RWPE2 (cell line): Measurements from ENCODE around the gene HSD17B8.

Source experiments
- ATAC-seq: fragments of 200-7000 bp; cut with Tn5 transposase; 3 replicates; pipeline ENCODE4 v1.9.1; 2021; ENCODE audit warnings: low read depth
- DNase-seq: peaks from one replicate; pipeline ENCODE4 v3.0.0-alpha.2; 2020; ENCODE audit warnings: low spot score
- H3K27ac ChIP-seq: fragments of 450-650 bp; 2 replicates; pipeline ENCODE4 v1.5.1; 2017; ENCODE audit warnings: mild to moderate bottlenecking; ENCODE audit not compliant: poor library complexity, severe bottlenecking
- H3K27me3 ChIP-seq: fragments of 250-450 bp; sonication (Bioruptor Pico); 2 replicates; pipeline ENCODE4 v1.5.1; 2021; ENCODE audit warnings: mild to moderate bottlenecking, moderate library complexity; ENCODE audit not compliant: insufficient read depth, poor library complexity, severe bottlenecking
- H3K36me3 ChIP-seq: fragments of 250-450 bp; sonication (Bioruptor Pico); 2 replicates; pipeline ENCODE4 v1.5.1; 2020; ENCODE audit warnings: low read depth, mild to moderate bottlenecking, moderate library complexity
- H3K4me1 ChIP-seq: fragments of 250-450 bp; sonication (Bioruptor Pico); 2 replicates; pipeline ENCODE4 v1.5.1; 2021; ENCODE audit warnings: mild to moderate bottlenecking, moderate library complexity; ENCODE audit not compliant: insufficient read depth, poor library complexity, severe bottlenecking
- H3K4me3 ChIP-seq: fragments of 250-450 bp; sonication (Bioruptor Pico); 2 replicates; pipeline ENCODE4 v1.5.1; 2021; ENCODE audit warnings: mild to moderate bottlenecking, moderate library complexity; ENCODE audit not compliant: severe bottlenecking
- H3K9me3 ChIP-seq: fragments of 250-450 bp; sonication (Bioruptor Pico); 2 replicates; pipeline ENCODE4 v1.5.1; 2021; ENCODE audit warnings: mild to moderate bottlenecking, moderate library complexity; ENCODE audit not compliant: severe bottlenecking
- TF ChIP-seq, protein P1 (sequence below): fragments of 450-650 bp; IDR thresholded peaks from one replicate; pipeline ENCODE4 v1.5.1; 2017; ENCODE audit warnings: mild to moderate bottlenecking, moderate library complexity; ENCODE audit not compliant: poor library complexity, severe bottlenecking

HSD17B8 gene

DNA sequence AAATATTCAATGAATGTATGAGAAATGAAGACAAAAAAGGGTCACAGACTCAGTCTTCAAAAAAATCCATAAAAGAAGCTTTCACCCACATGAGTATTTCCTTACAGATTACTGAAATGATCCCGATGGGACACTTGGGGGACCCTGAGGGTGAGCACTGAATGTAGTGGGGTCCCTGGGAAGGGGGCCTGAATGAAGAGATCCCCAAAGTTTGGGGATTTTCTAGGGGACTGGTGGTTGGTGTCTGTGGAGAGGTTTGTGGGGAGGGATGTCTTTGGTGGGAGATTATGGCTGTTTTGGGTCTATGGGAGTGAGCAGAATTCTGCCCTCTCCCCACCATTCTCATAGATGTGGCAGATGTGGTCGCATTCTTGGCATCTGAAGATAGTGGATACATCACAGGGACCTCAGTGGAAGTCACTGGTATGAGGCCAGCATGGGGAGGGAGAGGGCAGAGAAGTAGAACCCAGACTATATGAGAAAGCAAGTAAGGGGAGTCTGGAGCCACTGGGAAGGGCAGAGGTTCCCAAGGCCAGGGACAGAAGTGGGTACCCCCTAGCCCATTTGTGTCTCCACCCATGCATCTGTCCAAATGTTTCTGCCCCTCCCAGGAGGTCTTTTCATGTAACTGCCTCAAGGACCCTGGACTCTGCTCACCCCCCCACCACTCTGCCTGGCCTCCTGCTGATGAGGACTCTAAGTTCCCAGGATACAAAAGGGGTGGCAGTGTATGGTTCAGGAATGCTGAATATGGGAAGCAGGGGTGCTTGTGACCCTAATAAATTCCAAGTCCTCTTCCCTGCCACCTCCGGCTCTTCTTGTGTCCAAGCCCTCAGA, 1.8 kb downstream of the HSD17B8 start:
- H3K36me3 ChIP-seq: peaks cover 48% of the 10 kb centered on the region
- H3K27ac ChIP-seq: peak overlapping the region; percentile 87
- no peak for ATAC-seq

DNA sequence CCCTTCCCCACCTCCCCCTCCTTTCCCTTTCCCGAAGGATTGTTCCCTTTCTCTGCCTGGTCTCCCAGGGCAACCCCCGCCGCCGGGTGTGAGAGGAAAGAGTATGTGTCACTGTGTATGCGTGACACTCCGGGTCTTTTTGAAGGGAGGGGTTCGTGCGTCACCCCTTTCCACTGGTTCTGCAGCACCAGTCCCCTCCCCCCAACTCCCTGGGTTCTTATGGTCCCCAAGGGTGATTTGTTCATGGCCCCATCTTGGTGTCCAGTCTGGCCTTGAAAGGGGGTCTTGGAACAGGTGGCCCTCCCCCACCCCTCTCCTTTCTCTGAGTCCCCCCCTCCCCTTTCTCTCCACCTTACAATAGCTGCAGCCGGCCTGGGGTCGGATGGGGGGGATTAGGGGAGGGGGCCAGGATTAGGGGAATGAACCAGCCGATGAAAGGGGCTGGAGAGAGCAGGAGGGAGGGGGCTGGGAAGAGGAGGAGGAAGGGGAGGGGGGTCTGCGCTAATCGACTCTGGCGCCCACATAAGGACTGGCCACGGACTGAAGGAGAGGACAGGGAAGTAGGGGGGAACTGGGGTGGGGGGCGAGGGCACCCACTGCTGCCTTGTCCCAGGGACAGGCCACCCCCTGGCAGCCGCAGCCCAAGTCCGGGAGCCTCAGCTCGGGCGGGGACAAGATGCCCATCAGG, 2.6 kb downstream of the HSD17B8 start:
- peak overlapping the region; percentile 73 for H3K4me3 ChIP-seq
- no peaks in the 10 kb centered on the region for H3K9me3 ChIP-seq
- no peak for ATAC-seq
- H3K27me3 ChIP-seq: no peaks in the 10 kb centered on the region
- TF ChIP-seq, protein P1, sequence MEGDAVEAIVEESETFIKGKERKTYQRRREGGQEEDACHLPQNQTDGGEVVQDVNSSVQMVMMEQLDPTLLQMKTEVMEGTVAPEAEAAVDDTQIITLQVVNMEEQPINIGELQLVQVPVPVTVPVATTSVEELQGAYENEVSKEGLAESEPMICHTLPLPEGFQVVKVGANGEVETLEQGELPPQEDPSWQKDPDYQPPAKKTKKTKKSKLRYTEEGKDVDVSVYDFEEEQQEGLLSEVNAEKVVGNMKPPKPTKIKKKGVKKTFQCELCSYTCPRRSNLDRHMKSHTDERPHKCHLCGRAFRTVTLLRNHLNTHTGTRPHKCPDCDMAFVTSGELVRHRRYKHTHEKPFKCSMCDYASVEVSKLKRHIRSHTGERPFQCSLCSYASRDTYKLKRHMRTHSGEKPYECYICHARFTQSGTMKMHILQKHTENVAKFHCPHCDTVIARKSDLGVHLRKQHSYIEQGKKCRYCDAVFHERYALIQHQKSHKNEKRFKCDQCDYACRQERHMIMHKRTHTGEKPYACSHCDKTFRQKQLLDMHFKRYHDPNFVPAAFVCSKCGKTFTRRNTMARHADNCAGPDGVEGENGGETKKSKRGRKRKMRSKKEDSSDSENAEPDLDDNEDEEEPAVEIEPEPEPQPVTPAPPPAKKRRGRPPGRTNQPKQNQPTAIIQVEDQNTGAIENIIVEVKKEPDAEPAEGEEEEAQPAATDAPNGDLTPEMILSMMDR: no peak
- peaks cover 40% of the 10 kb centered on the region for H3K36me3 ChIP-seq
- DNase-seq: peak; percentile 73
- H3K4me1 ChIP-seq: peaks cover 23% of the 10 kb centered on the region
- H3K27ac ChIP-seq: peak overlapping the region; percentile 87

More for the DNA sequence above, 1.8 kb downstream of the HSD17B8 start:
- H3K4me3 ChIP-seq: no peak overlapping the region
- TF ChIP-seq, protein P1: no peak
- no peaks in the 10 kb centered on the region for H3K9me3 ChIP-seq
- H3K27me3 ChIP-seq: no peaks in the 10 kb centered on the region
- peaks cover 27% of the 10 kb centered on the region for H3K4me1 ChIP-seq
- no peak for DNase-seq

DNA sequence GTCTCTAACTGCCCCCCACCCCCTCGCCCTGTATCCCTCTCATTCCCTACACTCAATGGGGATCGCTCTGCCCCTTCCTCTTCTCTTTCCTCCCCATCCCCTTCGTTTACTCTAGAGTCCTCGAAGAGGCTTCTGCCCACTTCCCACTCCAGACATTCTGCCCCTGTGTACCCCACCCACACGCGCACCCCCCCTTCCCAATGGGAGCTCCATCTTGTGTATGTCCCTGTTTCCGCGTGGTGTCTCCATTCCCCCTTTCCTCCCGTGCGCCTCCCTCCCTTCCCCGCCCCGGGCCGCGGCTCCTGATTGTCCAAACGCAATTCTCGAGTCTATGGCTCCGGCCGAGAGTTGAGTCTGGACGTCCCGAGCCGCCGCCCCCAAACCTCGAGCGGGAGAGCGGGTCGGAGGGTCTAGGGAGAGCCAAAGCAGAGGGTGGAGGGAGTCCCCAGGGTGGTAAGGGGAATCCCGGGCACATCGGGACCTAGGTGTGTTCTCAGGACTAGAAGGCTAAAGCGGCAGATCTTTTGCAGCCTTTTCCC, 3.2 kb downstream of the HSD17B8 start:
- Histone ChIP-seq H3K27ac (peak overlapping the region; percentile 87), H3K36me3 (peaks cover 34% of the 10 kb centered on the region), H3K4me3 (peak overlapping the region; percentile 73), H3K4me1 (peaks cover 23% of the 10 kb centered on the region), H3K27me3 (no peaks in the 10 kb centered on the region), H3K9me3 (no peaks in the 10 kb centered on the region)
- TF ChIP-seq, protein P1: no peak
- peak; percentile 4; the same call in 2 of the 3 replicates for ATAC-seq
- no peak for DNase-seq

DNA sequence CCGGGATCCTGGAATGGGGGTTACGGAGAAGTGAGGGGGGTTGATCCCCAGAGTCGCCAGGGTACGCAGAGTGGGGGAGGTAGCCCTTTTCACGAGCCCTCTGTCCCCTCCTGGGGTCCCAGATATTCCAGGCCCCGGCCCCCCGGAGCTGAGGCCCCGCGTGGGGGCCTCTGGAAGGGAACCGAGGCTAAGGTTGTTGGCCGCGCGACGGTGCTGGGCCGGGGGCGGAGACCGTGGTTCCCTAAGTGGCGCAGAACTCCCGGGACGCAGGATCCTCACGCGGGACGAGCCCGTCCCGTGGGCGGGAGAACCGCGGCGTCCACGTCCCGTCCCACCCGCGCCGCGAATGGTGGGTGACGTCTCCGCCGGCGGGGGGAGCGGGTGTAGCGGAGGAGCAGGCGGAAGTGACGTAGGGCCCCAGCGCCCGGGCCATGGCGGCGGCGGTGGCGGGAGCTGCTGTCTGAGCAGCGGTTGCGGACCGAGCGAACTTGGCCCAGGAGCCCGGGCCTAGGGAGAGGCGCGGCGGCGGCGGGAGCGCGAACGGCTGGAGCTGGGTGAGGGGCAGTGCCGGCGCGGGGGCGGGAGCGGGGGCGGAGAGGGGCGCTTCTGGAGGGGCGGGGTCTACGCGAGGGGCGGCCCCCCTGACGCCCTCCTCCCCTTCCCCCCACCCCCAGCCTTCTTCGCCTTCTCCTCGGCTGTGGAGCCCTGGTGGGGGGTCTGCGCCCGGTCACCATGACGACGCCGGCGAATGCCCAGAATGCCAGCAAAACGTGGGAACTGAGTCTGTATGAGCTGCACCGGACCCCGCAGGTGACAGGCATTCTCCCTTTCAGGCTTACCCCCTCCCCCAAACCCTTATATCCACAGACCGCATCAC, 3.9 kb downstream of the HSD17B8 start, which contains the start of gene RING1:
Gene RING1 (plus strand): TSS at position 410 of the 877 bp plus-strand sequence. CDS start 323 bp downstream, at position 733.
- ATAC-seq (peak; percentile 11; the same call in 2 of the 3 replicates), DNase-seq (peak; percentile 70)
- TF ChIP-seq, protein P1: no peak
- Histone ChIP-seq H3K4me1 (peaks cover 23% of the 10 kb centered on the region), H3K27me3 (no peaks in the 10 kb centered on the region), H3K4me3 (peak within 1 kb of the TSS; percentile 73), H3K27ac (peak within 1 kb of the TSS; percentile 87), H3K36me3 (peaks cover 27% of the 10 kb centered on the region), H3K9me3 (no peaks in the 10 kb centered on the region)
